HG03025 (cell line): ENCODE results near the gene VTI1A.
"Not testable (repeated sequence)": the region's sequence is repeated elsewhere in the genome, so short reads cannot be mapped to it uniquely, and the experiment has no call there.

Experiments used
- ATAC-seq: cut with Tn5 transposase; IDR thresholded peaks from one replicate; pipeline ENCODE4 v1.9.1; 2021; ENCODE audit warnings: mild to moderate bottlenecking, moderate library complexity; ENCODE audit not compliant: unreplicated experiment, low FRiP score

VTI1A gene

DNA sequence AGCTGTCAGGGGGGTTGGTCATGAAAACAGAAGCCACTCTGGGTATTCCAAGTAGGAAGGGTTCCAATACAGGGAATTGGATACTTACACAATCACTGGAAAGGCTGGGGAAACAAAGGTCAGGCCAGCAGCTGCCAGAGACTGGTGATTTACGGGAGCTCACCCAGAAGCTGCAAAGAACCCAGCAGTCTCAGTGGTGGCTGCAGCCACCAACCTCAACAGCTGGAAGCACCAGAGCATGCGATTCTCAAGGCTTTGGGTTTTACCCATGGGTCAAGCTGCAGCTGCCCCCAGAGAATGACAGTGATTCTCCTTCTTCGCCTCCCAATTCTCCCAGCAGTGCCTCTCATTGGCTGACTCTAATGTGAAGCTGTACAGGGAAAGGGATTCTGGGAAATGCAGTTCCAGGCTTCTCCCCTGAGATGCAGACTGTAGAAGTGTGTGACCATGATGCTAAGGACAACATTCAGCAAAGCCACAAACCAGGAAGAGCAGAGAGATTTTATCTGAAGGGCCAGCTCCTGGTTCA lies 395.9 kb downstream of the VTI1A start:
- peak; percentile 57 for ATAC-seq

DNA sequence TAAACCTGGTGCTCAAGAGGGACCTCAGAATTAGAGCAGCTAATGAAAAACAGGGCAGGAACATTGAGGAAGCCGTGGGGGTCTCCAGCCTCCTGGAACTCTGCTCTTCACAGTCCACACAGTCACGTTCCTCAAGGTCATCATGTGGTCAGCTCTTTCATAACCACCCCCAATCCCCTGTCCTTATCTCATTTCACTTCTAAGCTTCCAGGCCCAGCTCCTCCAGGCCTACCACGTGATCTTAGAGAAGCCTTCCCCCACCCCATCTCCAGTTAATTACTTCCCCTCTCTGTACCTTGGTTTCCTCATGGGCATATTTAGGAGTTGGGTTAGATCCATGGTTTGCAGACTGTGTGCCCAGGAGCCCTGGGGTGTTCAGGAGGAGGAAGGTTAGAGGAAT lies 396.6 kb downstream of the VTI1A start:
- ATAC-seq = no peak

DNA sequence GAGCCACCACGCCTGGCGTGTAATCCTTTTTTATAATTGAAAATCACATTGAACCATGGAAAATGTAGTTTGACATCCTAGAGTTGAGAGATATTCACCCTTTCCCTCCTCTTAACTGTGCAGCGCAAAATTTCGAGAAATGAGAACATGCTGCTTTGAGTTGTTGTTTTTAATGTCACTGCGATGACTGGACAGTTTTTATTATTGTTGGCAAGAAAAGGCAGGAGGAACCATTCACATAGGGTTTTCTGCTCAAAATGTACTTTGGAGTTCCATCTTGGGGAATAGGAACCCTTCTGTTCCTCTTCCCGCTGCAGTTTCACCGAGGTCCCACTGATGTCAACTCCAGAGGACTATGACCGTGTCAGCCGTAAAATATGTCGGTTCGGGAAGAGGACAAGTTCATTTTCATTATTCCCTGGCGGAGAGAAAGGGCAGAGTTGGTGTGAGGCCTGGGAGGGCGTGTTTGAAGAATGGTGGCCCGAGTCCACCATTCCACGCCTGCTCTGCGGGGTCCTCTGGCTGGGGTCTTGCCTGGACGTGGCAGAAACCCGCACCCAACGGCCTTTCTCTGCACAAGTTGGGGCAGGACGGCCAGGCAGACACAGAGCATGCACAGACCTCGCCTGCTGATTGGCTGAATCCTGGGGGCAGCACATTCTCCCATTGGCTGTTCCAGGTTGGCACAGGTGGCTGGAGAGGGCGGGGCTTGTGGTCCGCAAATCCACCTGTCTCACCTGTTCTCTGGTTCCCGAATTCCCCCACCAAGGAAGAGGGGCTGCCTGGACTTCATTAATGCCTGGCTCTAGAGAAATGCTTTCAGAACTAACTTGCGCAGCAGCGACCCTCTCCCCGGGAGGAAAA lies 397.9 kb downstream of the VTI1A start:
- ATAC-seq = no peak

DNA sequence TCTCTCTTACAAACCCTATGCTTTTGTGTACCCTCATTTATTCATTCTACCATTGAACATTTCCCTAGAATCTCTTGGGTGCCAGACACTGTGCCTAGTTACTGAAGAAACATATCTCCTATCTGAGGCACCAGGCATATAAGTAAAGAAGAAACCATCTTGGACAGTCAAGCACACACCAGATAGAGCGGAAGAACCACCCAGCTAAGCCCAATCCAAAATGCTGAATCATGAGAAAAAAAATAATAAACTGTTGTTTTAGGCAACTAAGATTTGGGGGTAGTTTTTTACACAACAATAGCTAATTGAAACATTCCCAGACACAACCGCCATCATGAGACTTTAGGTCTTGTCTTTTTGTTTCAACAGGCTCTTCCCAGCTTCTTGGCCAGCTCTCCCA lies 400.8 kb downstream of the VTI1A start:
- ATAC-seq = no peak

DNA sequence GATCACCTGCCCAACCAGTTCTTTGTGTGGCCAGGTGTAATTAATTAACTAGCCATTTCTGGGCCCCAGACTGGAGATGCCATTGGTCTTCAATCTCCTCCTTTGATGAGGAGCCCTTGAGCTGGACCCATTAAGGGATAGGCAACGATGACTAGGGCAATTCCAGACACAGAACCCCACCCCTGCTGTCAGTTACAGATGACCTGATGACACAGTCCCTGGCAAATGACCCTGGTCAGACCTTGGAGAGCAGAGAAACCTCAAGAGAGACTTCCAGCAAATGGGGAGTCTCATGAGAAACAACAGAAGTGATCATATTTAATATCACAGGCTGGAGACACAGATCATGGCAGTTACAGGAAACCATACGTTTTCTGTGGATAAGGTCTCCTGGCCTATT lies 401.2 kb downstream of the VTI1A start:
- no peak for ATAC-seq

DNA sequence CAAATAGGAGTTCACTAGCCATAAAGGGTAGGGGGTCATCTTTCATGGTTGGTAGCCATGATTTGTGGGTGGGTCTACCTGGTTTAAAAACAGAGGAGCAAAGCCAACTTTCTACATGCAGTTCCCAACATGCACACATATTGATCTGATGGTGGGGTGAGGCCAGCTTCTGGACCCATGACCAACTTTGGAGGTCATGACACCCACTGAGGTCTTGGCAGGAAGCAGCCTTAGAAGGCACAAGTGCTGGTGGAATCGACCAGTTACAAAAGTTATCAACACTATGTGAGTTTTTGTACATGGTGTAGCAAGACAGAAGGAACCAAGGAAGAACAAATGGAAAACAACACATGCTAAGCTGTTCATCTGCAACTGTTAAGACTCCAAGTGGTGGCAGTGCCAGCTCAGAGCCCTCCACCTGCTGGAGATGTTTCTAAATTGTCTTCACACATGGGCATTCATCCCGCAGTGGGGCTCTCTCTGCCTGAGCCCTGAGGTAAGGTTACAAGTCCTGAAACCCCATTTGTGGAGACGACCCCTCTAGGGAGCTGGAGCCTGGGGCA lies 401.9 kb downstream of the VTI1A start:
- ATAC-seq = no peak

DNA sequence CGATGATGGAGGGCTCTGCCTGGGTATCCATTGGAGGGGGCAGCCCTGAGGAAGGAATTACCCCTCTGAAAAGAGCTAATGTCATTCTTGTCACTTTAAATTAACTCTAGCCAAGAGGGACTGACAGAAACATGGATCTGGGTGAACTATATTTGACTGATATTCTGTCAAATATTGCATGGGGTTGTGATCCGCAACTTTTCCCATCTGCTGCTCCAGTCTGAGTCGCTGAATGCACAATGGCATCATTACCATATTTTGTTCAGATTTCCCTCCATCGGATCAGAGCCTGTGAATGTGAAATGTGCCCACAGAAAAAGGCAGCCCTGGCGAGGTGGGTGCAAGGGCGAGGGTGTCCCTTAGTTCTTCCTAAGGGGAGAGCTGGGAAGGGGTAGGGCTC lies 402.5 kb downstream of the VTI1A start:
- no peak for ATAC-seq

DNA sequence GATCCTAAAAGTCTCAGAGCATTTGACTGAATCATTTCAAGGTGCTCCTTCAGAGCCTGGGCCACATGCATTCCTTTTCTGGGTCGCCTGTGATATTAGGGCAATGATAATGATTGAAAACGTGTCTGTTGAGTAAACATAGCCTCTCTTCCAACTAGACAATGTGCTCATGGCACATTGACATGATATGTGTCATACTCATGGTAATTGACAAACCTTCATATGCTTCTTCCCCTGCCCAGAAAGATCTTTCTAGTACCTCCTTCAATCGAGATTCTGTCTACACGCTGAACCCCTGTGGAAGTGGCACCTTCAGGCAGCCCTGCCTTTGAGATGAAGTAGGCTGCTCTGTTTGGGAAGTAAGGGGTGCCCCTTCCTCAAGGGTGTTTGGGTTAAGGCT lies 404.2 kb downstream of the VTI1A start:
- no peak for ATAC-seq

DNA sequence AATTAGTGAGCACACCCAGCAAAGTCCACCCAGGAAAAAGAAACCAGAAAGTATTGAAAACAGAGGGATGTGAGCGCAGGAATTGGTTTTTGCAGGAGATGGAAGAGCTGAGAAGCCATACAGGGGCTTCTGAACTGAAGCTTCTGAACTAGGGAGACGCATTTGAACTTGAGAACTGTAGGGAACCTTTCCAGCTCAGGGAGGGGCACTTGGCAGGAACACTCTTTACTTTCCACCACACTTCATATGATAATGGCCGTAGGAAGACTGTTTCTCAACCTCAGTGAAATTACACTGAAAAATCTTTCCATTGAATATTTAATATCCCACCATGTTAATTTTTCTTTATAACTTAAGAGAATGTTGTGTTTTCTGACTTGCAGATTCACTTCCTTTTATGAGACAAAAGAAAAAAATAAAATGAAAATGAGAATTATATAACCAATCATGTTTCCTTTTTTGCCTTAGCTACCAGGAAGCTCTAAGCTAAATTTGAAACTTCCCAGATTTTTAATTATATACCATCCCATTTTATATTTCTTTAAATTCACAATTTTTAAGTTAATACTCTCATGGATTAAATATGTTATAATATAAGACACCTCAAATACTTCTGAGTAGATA lies 404.7 kb downstream of the VTI1A start:
- ATAC-seq = no peak

DNA sequence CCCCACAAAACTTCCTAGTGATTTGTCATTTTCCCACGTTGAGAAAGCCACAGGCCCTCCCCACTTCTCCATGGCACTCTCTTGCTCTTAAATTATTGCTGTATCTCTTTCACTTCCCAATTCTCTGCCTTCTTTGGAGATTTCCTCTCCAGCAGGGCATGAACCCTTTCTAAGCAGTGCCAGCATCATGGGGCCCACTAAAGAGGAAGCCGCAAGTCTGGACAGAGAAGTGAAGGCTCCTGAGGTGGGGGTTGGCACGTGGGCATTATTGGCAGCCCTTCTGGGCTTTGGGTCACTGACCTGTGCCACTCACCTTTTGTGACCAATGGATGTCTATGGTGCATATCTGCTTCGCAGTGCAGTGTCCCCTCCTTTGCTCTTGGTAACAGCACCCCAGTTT lies 405.3 kb downstream of the VTI1A start:
- no peak for ATAC-seq

DNA sequence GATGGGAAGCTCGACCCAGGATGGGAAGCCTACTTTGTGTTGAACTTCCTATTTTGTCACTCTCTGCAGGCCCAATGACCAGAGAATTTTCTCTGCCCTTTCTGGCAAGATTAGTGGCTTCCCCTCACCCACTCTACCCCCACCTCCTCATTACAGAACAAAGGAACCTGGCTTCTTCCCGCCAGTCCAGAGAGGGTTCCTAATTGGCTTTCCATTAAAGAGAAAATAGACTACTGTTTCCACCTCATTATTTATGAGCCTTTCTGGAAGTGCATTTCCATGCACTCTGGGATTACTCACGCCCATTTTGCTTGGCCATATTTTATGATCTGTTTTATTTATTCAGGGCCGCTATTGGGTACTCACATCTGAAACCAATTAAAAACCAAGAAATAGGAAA lies 408.1 kb downstream of the VTI1A start:
- ATAC-seq = no peak

DNA sequence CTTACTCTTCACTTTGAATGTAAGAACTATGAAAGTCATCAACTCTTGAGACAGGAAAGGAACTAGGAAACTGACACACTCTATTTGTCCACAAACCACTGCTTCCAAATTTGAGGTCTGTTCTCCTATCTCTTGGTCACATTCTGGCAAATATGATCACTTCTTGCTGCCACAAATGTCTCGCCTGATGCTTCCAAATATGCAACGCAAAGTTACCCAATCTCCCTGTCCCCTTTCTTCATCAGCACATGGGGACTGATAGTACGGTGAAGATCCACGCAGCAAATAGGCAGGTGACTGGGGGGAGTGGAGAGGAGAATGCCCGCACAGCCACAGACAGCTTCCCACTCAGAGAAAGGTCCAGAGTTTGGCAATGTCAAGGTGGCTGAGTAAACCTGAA lies 410.5 kb downstream of the VTI1A start:
- no peak for ATAC-seq

DNA sequence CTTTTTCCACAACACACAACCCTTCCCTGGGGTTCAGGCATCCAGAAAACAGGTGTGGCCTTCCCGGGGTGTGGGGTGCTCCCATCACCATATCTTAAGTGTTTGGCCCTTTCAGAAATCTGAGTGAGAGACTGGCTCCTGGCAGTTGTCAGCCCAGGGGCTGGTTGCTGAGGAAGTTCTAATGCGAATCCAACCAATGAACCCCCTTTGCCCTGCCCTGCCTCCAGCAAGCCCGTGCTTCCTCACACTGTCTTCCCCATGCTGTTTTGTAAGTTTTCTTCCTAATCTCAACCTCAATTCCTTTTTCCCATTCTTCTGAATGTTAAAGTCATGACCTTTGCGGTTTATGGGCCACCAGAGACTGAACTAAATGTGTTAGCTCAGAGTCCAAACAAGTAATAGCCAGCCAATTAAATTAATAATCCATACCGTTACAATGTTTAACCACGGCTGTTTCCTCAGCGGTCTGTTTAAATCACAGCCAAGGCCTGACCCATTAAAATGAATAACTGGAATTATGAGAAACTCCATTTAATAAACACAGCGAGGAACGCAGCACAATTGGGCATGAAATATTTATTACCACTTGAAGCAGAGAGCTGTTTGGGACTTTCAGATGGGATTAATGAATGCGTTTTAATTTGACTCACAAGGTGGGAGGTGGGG lies 412.1 kb downstream of the VTI1A start:
- ATAC-seq = no peak

DNA sequence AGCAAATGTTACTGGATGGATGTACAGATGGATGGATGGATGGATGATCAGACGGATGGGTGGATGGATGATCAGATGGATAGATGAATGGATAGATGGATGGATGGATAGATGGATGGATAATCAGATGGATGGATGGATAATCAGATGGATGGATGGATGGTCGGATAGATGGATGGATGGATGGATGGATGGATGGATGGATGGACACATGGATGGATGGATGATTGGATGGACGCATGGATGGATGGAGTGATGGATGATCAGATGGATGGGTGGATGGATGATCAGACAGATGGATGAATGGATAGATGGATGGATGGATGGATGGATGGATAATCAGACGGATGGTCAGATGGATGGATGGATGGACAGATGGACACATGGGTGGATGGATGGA lies 412.8 kb downstream of the VTI1A start:
- no peak for ATAC-seq

DNA sequence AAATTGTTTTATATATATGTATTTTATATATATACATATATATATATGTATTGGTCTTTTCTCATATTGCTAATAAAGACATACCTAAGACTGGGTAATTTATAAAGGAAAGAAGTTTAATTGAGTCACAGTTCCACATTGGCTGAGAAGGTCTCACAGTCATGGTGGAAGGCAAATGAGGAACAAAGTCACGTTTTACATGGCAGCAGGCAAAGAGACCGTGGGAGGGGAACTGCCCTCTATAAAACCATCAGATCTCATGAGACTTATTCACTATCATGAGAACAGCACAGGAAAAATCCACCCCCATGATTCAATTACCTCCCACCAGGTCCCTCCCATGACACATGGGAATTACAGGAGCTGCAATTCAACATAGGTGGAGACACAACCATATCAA lies 416.4 kb downstream of the VTI1A start:
- ATAC-seq = not testable (repeated sequence)
